Middle frontal gyrus (tissue), 1 donor: ENCODE measurements around the gene GJB2.

Experiments
- DNase-seq: peaks from one replicate; pipeline ENCODE4 v3.0.0-alpha.2; 2015; ENCODE audit warnings: low spot score; ENCODE audit errors: extremely low spot score

GJB2 gene

GRCh38 chr13:20142023-20142926, 50.5 kb downstream of the GJB2 start:
- no peak for DNase-seq

- no peak for DNase-seq
Observed at GRCh38 chr13:20141238-20142022, 51.3 kb downstream of the GJB2 start.

- DNase-seq: no peak
Observed at GRCh38 chr13:20140487-20140886, 52.3 kb downstream of the GJB2 start.

GRCh38 chr13:20137875-20138274, 54.9 kb downstream of the GJB2 start:
- DNase-seq: no peak
